PC-9 (cell line): ENCODE data around the gene TNIK.

Experiments used
- CTCF ChIP-seq: fragments of 200-600 bp; sonication (generic); conservative IDR thresholded peaks from 2 replicates; pipeline ENCODE4 v1.6.1; 2017; ENCODE audit warnings: mixed run types, antibody characterized with exemption, mild to moderate bottlenecking, moderate library complexity
- EZH2 ChIP-seq: fragments of 200-600 bp; sonication (generic); IDR thresholded peaks from 2 replicates; pipeline ENCODE4 v1.8.0; 2017; ENCODE audit warnings: antibody characterized with exemption, low read depth

DNA sequence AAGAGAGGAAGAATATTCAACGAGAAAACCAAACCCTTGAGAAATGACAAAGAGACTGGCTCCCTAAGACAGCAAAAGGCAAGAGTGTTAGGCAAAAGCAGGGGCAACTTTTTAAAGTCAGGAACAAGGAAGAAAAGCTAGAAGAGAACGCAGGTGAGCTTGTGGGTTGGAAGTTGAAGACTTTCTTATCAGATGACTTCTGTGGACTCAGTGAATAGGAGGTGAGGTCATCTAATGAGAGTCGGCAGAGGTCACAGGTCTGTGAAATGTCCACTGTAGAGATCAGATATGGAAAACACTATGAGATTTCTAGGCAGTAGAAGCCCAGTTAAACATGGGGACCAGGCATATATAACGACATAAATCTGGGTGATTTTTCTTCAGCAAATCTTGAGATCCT, 27.2 kb upstream of the TNIK start:
- TF ChIP-seq CTCF (no peak), EZH2 (no peak)
